Fibroblast of skin of left quadriceps (primary cell): Measurements from ENCODE around the gene ETS1.
A peak's percentile ranks its signal among the peaks of the same experiment; 100 is the strongest.

ENCODE experiments used
- DNase-seq, 2 experiments: peaks; one replicate each; pipeline ENCODE4 v3.0.0-alpha.2; 2013; ENCODE audit warnings: low read depth in 2 of 2

Gene ETS1

GRCh38 chr11:128482512-128483191 lies 104.7 kb downstream of the ETS1 start:
- no peak for DNase-seq

DNA sequence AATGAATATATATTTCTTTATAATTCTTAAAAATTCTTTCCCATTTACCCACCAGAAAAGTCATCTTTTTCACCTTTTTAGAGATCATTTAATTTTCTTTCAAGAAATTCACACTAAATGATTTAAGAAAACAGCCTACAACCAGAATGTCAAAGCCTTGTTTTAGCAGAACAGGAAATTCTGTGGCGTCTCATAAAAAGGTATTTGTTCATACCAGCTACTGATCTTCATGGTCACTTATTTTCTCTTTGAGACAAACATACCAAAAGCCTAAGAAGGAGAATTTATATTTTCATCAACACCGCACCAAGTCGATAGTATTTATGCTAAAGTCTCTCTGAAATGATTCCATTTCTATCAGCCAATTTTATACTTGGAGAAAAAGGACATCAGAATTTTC lies 105.3 kb downstream of the ETS1 start:
- no peak for DNase-seq

DNA sequence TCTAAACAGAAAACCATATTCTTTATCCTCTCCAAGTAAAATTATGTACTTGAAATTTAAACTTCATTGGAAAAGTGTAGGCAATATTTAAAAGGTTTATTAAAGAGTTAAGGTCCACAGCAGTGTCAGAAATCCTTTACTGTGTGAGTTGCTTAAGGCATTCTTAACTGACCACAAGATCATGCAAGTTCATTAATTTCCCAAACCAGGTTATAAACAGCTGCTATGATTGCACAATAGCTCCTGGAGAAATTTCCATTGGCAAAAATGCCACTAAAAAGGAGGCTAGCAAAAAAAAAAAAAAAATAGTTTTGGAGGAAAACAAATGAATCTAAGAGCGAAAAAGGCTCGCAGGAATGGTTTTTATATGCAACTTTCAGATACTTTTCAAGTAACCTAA lies 106.2 kb downstream of the ETS1 start:
- DNase-seq: peak; percentile 83 to 84

DNA sequence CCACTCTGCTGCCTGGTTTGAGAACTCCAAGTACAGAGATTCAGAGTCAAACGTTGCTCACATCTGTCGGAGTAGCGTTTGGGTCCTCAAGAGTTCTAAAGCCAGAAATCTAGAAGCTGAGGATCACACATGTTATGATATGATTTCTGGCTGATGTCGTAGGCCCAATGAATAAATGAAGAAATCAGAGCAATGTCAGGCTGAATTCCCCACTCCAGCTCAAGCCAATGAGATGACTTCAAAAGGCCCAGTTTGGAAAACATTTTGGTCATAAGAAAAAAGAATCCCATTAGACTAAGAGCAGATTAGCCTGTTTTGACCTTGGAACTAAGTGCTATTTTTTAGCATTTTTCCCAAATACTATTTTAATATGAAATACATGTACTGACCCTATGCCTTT lies 106.7 kb downstream of the ETS1 start:
- no peak for DNase-seq

DNA sequence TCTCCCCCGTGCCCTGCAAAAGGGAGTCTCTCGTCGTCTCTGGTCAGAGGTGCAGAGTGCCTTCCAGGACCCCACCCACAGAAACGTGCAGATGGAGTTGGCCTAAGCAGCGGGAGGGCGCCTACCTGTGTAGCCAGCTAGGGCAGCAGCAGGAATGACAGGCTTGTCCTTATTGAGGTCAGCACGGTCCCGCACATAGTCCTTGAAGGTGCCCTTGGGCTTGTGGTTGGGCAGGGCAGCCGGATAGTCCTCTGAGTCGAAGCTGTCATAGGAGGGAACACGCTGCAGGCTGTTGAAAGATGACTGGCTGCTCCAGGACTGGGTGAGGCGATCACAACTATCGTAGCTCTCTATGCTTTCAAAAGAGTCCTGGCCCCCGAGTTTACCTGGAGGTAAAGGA lies 107.3 kb downstream of the ETS1 start:
- no peak for DNase-seq

DNA sequence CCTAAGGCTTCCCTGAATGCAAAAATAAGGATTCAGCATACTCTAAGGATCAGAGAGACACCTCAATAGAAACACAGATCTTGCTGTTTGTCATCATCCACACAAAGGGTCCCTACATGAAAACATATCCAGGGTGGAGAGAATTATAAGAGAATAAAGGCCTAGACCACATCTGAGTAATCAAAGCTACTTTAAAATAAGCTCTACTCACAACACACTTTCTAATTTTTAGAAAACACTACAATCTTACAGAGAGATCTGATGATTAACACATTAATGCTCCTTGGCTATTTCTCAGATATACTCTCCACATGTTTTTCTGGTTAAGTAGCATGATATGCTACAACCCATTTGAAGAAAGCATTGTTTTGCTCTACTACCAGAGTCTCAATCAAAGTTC lies 108.2 kb downstream of the ETS1 start:
- DNase-seq: no peak

- DNase-seq: no peak
Measured at GRCh38 chr11:128478305-128478704, 109.1 kb downstream of the ETS1 start.

DNA sequence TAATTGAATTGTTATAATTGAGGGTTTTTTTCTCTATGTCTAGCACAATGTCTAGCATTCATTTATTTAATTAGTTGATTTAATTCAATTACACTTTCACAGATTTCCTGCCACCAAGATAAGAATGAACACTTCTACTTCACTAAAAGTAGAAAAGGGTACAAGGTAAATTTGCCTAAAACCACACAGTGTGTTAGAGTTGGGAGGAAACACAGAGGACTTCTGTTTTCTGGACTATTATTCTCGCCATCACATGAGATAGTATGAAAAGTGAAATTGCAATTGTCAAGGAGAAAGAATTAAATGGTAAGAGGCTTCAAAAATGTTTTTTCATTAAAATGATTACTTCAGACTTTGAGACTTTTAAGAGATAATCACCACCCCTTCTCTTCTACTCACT lies 109.5 kb downstream of the ETS1 start:
- DNase-seq: no peak

- DNase-seq: no peak
Measured at GRCh38 chr11:128477278-128477677, 110.1 kb downstream of the ETS1 start.

DNA sequence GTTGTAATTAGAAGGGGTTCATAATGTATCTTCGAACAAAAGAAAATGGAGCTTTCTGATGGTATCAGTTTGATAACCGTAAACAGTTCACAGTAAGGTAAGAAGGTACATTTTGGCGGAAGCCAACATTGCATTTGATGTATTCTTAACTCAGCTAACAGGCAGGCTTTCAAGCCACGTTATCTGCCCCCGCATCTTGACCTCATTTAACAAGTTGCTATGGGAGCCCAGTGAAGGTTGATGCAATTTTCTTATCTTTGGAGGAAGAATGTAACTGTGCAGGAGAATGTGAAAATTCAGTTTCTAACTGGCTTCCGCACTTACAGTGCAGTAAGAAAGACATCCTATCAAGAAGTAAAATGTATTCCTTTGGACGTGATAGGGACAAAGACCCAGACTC lies 110.6 kb downstream of the ETS1 start:
- DNase-seq: no peak

GRCh38 chr11:128476049-128476448 lies 111.3 kb downstream of the ETS1 start:
- DNase-seq: no peak

DNA sequence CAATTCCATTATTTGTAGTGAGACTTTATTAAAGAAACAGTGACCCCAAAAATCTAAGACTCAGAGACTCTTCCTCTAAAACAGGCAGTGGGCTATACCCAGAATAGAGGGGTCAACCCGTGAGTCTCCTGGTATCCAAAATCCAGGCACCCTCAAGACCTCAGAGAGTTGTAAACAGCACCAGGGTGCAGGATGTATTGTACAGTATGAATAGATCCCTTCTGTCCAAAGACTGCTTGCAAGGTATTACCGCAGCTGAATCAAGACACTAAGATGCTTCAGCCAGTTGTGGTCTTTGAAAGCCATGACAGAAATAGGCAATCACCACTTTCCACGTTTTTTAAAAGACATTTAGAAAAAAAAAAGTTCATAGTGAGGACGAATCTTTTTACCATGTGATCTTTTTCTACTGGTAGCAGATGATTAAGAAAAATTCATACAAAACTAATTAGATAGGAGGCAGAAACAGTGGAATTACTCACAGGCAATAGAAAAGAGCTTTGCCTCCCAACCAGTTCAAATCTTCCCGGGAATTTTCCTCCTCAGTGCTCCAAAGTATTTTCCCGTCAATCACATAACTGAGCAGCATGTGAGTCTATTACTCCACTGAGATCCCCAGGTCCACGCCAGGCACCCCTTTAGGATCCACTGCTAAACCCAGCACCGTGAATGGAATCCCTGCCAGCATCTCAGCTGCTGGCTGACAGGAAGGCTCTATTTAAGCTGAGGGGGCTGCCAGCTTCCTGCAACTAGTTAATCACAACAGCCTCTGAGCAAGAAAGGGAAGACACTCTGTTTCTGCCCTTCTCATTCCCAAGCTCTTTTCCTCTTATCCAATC lies 113.1 kb downstream of the ETS1 start:
- no peak for DNase-seq

GRCh38 chr11:128473636-128474035 lies 113.7 kb downstream of the ETS1 start:
- no peak for DNase-seq

DNA sequence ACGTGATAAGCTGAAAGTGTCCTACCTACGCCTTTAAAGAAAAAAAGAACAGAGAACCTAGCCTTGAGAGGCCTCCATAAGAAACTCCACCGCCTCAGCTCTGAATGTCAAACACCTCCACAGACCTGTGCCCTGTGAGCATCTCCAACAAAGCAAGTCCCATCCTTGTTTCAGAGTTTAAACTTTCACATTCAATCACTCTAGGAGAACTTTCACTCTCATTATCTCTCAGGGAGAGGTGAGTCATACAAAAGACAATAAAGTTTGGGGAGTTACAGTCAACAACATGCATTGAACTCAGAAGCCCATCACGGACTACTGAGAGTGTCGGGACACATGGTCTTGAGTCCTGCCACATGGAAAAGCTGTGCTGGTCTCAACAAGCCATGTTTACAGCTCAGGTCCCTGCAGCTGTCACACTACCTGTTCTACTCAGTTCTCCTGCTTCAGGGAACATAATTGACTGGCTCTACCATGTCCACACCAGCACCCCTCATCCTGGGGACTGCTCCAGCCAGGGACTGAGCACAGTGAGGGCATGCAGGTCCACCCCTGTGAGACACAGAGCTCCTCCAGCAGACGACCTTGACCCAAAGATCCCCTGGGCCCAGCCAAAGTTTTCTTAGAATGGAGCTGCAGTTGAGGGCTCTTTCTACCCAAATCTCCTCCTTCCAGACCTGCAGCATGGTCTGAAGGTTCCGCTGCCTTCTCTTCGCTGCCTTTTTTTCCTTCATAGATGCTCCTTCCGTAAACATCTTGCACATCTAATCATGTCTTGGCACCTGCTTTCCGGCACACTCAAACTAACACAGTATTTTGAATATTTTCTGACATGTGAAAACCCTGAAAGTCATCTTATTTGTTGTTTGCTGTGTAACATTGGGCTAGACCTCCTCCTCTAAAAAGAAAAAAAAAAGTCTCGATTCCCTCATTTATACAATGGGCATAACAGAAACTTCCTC lies 114.9 kb downstream of the ETS1 start:
- no peak for DNase-seq

- DNase-seq: no peak
Measured at GRCh38 chr11:128471138-128471661, 116.2 kb downstream of the ETS1 start.

DNA sequence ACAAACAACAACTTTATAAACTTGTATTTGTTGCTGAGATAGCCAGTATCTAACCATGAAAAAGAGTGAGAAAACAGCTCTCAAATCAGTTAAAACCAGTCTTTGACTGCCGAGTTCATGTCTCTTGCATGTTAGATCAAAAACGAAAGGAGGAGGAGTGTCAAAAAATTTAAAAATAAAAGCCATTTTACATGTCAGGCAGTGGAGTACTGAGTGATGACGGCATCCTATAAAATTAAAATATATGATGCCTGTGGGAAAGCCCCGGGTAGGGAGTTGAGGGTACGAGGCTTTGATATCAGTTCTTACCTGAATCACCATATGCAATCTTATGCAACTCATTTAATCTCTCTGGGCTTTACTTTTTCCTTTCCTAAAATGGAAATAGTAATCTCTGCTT lies 117.3 kb downstream of the ETS1 start:
- DNase-seq: no peak

GRCh38 chr11:128469220-128469619 lies 118.1 kb downstream of the ETS1 start:
- no peak for DNase-seq

DNA sequence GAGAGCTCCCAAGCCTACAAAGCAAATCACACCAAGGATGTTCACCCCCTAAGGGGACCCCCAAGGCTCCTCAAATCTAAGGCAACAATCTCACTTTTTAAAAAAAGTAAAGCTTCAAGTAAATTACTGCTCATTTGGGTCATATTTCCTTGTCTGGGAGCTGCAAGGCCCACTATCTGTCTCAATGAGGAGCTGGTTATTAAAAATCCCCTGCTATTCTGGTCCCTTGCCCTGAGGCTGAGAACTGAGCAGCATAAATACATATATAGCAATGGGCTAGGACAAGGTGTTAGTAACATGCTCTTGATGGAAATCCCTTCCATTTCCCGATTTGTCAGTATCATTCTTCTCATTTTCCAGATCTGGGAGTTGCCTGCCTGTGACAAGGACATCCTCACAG lies 119.2 kb downstream of the ETS1 start:
- no peak for DNase-seq

DNA sequence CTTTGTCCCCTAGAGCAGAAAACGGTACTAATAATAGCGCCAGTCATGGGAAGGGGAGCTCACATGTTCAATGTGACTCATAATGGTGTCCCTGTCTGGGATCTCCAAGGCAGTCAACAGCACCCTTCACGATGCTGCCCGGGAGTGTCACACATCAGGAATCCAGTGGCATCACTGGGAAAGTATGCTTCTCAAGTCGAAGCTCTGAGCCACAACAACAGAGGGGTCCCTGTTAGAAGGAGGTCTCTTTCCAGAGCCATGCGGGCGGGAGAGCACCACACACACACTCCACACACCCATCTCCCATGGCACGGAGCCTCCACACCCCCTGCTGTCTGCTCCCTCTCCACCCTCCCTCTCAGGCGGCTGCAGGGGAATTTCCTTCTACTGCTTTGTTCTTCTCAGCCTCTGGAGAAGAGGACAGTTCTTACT lies 119.7 kb downstream of the ETS1 start:
- DNase-seq: peak; percentile 83 to 88

GRCh38 chr11:128467041-128467440 lies 120.3 kb downstream of the ETS1 start:
- no peak for DNase-seq

- DNase-seq: no peak
Measured at GRCh38 chr11:128465946-128466705, 121.2 kb downstream of the ETS1 start.
